Fibroblast of skin of left quadriceps (primary cell): Measurements from ENCODE around the gene PSMG3.

ENCODE experiments used
- DNase-seq, 2 experiments: peaks; one replicate each; pipeline ENCODE4 v3.0.0-alpha.2; 2013; ENCODE audit warnings: low read depth in 2 of 2

The PSMG3 gene

DNA sequence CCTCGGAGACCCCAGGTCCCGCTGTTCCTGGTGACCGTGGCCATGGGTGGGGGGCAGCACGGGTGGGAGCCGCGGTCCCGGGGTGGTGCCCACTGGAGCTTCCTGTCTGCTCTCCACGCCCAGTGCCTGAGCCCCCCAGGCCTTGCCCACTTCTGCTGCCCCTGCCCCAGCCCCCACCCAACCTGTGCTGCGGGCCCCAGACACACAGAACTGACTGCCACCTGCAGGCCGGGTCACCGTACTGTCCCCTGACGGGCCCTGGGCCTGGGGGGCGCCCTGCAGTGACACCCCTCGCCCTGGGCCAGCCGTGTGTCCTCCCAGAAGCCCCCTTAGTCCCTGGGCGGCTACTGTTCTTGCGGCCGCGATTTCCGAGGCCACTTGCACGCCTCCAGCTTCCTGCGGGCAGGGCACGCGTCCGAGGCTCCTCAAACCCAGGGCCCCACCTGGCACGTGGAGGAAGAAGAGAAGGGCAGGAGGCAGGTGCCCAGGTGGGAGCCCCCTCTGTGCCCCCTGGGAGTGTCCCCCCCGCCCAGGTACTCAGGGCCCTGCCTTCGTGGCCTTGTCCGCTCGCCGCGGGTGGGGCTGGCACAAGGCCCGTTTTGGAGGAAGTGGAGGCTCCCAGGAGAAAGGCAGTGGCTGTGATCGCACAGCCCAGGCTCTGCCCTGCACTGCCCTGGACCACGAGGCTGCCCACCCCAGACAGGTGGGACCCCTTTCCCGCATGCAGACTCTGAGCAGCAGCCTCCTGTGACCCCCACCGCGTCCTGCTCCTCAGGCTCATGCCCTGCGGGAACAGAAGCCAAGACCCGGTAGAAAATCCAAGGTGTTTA, 24.2 kb downstream of the PSMG3 start:
- no peak for DNase-seq

DNA sequence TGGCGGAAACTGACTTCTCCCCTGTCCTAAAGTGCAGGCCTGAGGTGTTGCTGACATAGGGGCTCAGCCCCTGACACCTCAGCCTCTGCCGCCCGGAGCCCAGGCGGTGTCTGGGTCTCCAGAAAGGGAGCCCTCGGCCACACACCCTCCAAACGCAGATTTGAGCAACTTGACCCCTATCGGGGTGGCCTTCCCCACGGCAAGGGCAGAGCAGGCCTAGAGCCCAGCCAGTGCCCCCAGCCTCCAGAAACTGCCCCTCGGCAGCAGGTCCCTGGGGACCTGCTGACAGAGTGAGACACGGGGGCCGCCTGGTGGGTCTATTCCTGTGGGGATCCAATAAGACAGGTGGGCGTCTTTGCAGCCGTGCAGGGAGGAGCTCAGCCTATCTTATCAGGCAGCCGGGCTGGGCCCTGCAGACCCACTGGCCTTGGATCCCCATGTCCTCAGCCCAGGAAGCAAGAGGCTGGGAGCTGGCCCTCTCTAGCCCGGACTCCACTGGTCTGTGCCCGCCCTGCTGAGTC, 24.9 kb downstream of the PSMG3 start:
- DNase-seq: no peak

GRCh38 chr7:1544178-1544895, 25.5 kb downstream of the PSMG3 start:
- DNase-seq: no peak

- DNase-seq: no peak
These were observed 26.0 kb downstream of the PSMG3 start for GRCh38 chr7:1543826-1544177.

DNA sequence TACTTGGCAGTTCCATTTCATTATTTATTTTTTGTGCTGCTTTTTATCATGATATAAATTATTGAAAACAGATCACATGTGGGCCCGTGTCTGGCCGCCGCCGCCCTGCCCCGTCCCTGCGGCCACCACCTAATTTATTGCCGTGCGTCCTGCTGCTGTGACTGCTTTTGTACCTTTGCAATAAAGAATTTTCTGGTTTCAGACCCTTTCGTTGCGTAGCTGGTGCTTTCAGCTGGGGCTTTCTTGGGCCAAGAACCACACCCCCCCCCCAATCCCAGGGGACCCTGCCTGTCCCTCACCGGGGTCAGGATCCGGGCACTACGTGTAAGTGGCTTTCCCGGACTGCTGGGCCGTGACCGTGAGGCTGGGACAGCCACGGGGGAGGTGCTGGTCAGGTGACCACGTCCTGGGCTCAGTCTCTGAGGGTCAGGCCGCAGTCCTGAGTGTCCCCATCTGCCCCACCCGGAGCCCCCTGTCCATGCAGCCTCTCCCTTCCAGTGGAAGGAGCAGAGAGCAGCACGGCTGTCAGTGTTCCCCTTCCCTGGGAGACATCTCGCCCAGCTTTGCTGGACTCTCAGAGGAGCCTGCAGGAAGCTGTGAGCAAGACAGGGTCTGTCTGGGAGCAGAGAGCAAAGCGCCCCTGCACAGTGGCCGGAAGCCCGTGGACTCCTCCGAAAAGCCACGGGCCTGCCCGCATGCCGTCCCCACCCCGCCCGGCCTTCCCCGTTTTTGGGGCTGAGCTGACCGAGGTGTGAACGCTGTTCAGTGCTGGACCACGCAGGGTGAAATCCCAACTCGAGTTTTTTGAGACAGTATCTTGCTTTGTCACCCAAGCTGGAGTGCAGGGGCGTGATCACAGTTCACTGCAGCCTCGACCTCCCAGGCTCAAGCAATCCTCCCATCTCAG, 26.7 kb downstream of the PSMG3 start:
- no peak for DNase-seq

- DNase-seq: no peak
These were observed 27.5 kb downstream of the PSMG3 start for GRCh38 chr7:1542329-1542728.

- no peak for DNase-seq
These were observed 28.2 kb downstream of the PSMG3 start for GRCh38 chr7:1541431-1542162.

GRCh38 chr7:1540776-1541271, 29.0 kb downstream of the PSMG3 start:
- no peak for DNase-seq

GRCh38 chr7:1539882-1540775, 29.7 kb downstream of the PSMG3 start:
- no peak for DNase-seq

- no peak for DNase-seq
These were observed 30.5 kb downstream of the PSMG3 start for GRCh38 chr7:1539181-1539881.

DNA sequence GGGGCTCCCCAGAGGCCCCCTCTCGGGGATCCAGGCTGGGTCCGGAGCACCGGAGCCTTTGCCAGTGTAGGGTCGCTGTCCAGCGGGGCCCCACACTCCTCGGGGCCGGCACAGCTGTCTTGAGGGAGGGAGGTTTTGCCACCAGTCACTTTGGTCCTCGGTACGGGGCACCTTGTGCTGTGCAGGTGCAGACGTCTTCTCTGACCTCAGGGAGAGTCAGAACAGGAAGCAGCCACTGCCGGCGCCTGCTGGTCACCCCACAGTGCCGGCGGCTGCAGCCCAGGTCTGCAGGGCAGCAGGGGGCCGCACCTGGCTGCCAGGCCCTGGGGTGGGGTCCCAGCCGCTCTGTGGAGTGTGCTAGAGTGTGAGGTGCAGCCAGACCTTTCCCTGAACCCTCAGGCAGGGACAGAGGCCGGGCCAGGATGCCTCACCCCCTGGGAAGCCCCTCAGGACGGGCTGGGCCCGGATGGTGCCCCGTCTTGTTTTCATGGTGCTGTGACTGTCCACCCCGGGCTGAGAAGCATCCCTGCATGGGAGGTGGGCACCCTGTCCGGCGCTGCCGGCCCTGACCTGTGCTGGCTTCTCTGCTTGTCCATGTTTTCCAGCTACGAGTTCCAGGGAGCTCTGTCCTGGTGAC, 31.2 kb downstream of the PSMG3 start:
- DNase-seq: no peak

DNA sequence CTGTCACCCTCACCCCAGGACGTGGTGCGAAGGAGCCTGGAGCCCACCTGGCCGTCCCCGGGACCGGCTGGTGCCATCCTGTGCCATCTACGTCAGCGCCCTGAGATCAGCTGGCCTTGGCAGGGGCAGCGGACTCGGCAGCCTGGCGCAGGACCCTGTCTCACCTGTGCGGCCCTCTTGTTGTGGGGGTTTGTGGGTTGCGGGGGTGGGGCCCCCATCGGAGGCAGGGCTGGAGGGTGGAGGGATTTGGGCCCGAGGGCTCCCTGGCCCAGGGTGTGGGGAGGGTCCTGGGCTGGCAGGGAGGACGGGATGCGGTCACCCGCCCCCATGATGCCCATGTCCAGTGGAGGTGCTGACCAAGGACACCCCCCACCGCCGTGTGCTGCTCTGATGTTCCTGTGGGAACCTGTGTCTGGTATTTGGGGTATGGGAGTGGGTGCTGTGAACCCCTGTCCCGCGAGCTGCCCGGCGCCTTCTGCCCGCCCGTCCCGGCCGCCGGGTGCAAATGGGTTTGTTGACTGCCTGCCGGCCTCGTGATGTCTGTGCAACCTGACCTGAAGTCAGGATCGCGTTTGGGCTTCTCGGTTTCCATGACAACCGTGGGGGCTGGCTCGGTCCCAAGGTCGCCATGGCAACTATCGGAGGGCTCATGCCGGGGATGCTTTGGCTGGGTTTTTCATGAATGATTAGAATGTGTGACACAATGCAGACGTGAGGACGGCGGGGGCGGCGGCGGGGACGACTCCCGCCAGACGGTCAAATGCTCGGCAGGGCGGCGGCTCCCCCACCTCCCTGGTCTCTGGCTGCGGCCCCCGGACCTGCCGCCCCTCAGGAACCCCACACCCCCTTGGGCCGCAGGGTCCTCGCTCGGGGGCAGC, 32.1 kb downstream of the PSMG3 start:
- DNase-seq: peak; percentile 83 to 85

GRCh38 chr7:1536743-1537534, 32.9 kb downstream of the PSMG3 start:
- peak; percentile 96 for DNase-seq

GRCh38 chr7:1536455-1536742, 33.4 kb downstream of the PSMG3 start:
- no peak for DNase-seq

GRCh38 chr7:1535701-1536454, 34.0 kb downstream of the PSMG3 start:
- DNase-seq: no peak

GRCh38 chr7:1535100-1535458, 34.8 kb downstream of the PSMG3 start:
- DNase-seq: no peak
